Fibroblast of villous mesenchyme (primary cell): ENCODE results near the gene PCBP2. TPM values are rescaled to one million over a fixed set of nuclear protein-coding genes. Genes with fewer than 3 reads are reported as not detected.
"Not testable (repeated sequence)": the region's sequence is repeated elsewhere in the genome, so short reads cannot be mapped to it uniquely, and the experiment has no call there.

ENCODE experiments used
- DNase-seq: peaks from one replicate; pipeline ENCODE4 v3.0.0-alpha.2; 2010; ENCODE audit warnings: low read depth
- H3K4me3 ChIP-seq: 2 replicates; pipeline ENCODE4 v1.5.1; 2011; ENCODE audit warnings: low read depth, mild to moderate bottlenecking, low read length
- CTCF ChIP-seq: IDR thresholded peaks from 2 replicates; pipeline ENCODE4 v1.5.1; 2012; ENCODE audit warnings: low read depth, mild to moderate bottlenecking, low read length; ENCODE audit not compliant: insufficient read depth
- total RNA-seq: library from RNA; depleted of rRNA; stranded (reverse); fragments of >200 nt; gene quantifications from 2 replicates; pipeline ENCODE4 v1.2.3, GENCODE V29; 2012

The PCBP2 gene
- total RNA-seq, result 193 and 237 TPM in 2 replicates

GRCh38 chr12:53451661-53452158 lies at the start of gene PCBP2:
Gene PCBP2, plus strand, starts transcription at chr12:53452102. Its CDS starts 2,699 bp downstream, at chr12:53454801.
- peak within 1 kb of the TSS; percentile 97 for H3K4me3 ChIP-seq
- DNase-seq, result peak; percentile 100
- peak; percentile 94 for TF ChIP-seq CTCF

- H3K4me3 ChIP-seq, DNase-seq: not testable (repeated sequence)
Measured at GRCh38 chr12:53402351-53402750, 49.6 kb upstream of the PCBP2 start.

- TF ChIP-seq CTCF, result no peak
- no peak overlapping the region for H3K4me3 ChIP-seq
- DNase-seq, result no peak
Measured at GRCh38 chr12:53402871-53403270, 49.0 kb upstream of the PCBP2 start.

- DNase-seq, result no peak
- TF ChIP-seq CTCF, result no peak
- H3K4me3 ChIP-seq, result no peak overlapping the region
Measured at GRCh38 chr12:53410951-53411350, 41.0 kb upstream of the PCBP2 start.

- no peak for TF ChIP-seq CTCF
- no peak overlapping the region for H3K4me3 ChIP-seq
- no peak for DNase-seq
Measured at GRCh38 chr12:53413485-53414204, 38.3 kb upstream of the PCBP2 start.

- H3K4me3 ChIP-seq, result no peak overlapping the region
- DNase-seq, result peak; percentile 72
- no peak for TF ChIP-seq CTCF
Measured at GRCh38 chr12:53414756-53415417, 37.0 kb upstream of the PCBP2 start.

GRCh38 chr12:53415752-53416389 lies 36.0 kb upstream of the PCBP2 start:
- DNase-seq, result peak; percentile 44
- H3K4me3 ChIP-seq, result not testable (repeated sequence)

- not testable (repeated sequence) for H3K4me3 ChIP-seq, DNase-seq
Measured at GRCh38 chr12:53417291-53417816, 34.5 kb upstream of the PCBP2 start.
